Heart right ventricle (tissue), 16 donors: ENCODE data around the gene PDZK1IP1. TPM values are rescaled to one million over a fixed set of nuclear protein-coding genes. Genes with fewer than 3 reads are reported as not detected.

Experiments
- ATAC-seq, 8 donors: fragments of 200-7000 bp; cut with Tn5 transposase; one replicate each; pipeline ENCODE4 v1.9.1; 2020; ENCODE audit warnings: mild to moderate bottlenecking in 8 of 8, moderate library complexity in 8 of 8, moderate number of reproducible peaks in 1 of 8
- DNase-seq, 2 donors: peaks; one replicate each; pipeline ENCODE4 v3.0.0-alpha.2; 2020
- H3K27ac ChIP-seq, 10 donors: fragments of 200-600 bp; sonication (generic) in 2 of 10; one replicate each; pipeline versions ENCODE4 v1.5.0 to v1.8.0; 2020 to 2022; ENCODE audit warnings: mild to moderate bottlenecking in 3 of 10
- H3K27me3 ChIP-seq, 7 donors: fragments of 200-600 bp; one replicate each; pipeline ENCODE4 v1.8.0; 2021 to 2022; ENCODE audit warnings: mild to moderate bottlenecking in 2 of 7
- H3K36me3 ChIP-seq, 9 donors: fragments of 200-600 bp; sonication (generic) in 1 of 9; one replicate each; pipeline versions ENCODE4 v1.5.0 to v1.8.0; 2020 to 2022; ENCODE audit warnings: mild to moderate bottlenecking in 2 of 9
- H3K4me1 ChIP-seq, 9 donors: fragments of 200-600 bp; sonication (generic) in 1 of 9; one replicate each; pipeline versions ENCODE4 v1.5.0 to v1.8.0; 2020 to 2022; ENCODE audit warnings: mild to moderate bottlenecking in 4 of 9
- H3K4me3 ChIP-seq, 10 donors: fragments of 200-600 bp; sonication (generic) in 2 of 10; one replicate each; pipeline versions ENCODE4 v1.5.0 to v1.8.0; 2020 to 2022; ENCODE audit warnings: mild to moderate bottlenecking in 7 of 10, moderate library complexity in 2 of 10
- H3K9me3 ChIP-seq, 11 donors: fragments of 200-600 bp in 10 of 11; sonication (generic) in 2 of 11; one replicate each; pipeline versions ENCODE4 v1.5.0 to v1.8.0; 2013 to 2022; ENCODE audit warnings: mild to moderate bottlenecking in 2 of 11, control low read depth in 1 of 11, moderate library complexity in 1 of 11
- CTCF ChIP-seq, 9 donors: fragments of 200-600 bp; sonication (generic) in 2 of 9; IDR thresholded peaks; one replicate each; pipeline versions ENCODE4 v1.5.0 to v1.8.0; 2021 to 2022; ENCODE audit warnings: antibody characterized with exemption in 9 of 9, mild to moderate bottlenecking in 5 of 9, moderate library complexity in 1 of 9
- WGBS, 2 donors: extraction: QIAGEN DNeasy Blood & Tissue Kit; methylation state at CpG; one replicate each; pipeline ENCODE4 v1.1.7; 2013; ENCODE audit warnings: inconsistent platforms in 1 of 2; 5-methylcytosine and 5-hydroxymethylcytosine counted together
- intact Hi-C, 10 donors: fragments of 100-400 bp; cut with DNase I; formaldehyde crosslinking; loops; one replicate each; pipeline versions ENCODE4 v1.11.1 to v1.14.2; 2022
- polyA plus RNA-seq, 2 donors: library from polyadenylated mRNA; stranded (reverse); fragments of 200-250 nt; gene quantifications; one replicate each; pipeline ENCODE4 v1.2.3, GENCODE V29; 2013
- total RNA-seq, 10 donors: library from RNA; stranded (reverse); fragmentation: NEBNext Ultra II Directional in 3 of 10; extraction: Animal tissue kit (Norgen Biotek cat#: 25700) in 3 of 10; gene quantifications; one replicate each; pipeline versions ENCODE4 v1.2.1 to v1.2.4, GENCODE V29; 2021 to 2023
- donor health status: Arrhythmogenic right ventricular cardiomyopathy.
- donor health status: ischemic (EF 13 %, LVEDD 7.1; RV severe dilation, severe dysfunction).
- donor health status: healthy with polysubstance abuse.
- donor health status: DM: no; HTN: yes; CAD: no.
- donor health status: DM: no; HTN: no; CAD: no.
- donor health status: ischemic (EF 25% LVEDD 6.9; RV normal size, moderate dysfunction).
- donor health status: ischemic (EF 25% LVEDD 5.7; RV mildly dilated, moderate dysfunction).
- donor health status: healthy.
- donor health status: DM: yes; HTN: yes; CAD: no.
- donor health status: Ischemic cardiomyopathy.
- donor health status: ischemic (EF 35%, LVEDD 5.7; RV mildly dilated, moderate dysfunction).
- donor health status: nonischemic (EF 11% LVEDD 7.7; RV severe dilation, severe dysfunction).
- donor health status: DM: yes; HTN: yes; CAD: no.
- donor health status: PGD.
- donor health status: ischemic (EF 29% LVEDD 5.4; RV normal size, mild dysfunction).
- donor health status: nonischemic (EF 23%, LVEDD 6.1; RV moderate dilation, normal function).

The PDZK1IP1 gene
- total and polyA plus RNA-seq, 12 donors: 0.23 to 0.78 (median 0.48) TPM; not detected in 8

GRCh38 chr1:47224676-47225399 is 35.0 kb upstream of the PDZK1IP1 start:
- DNase-seq (no peak), ATAC-seq (no peak)
- H3K27me3 ChIP-seq: peaks cover 13 to 84% (median 74%) of the 10 kb centered on the region in 7 donors
- TF ChIP-seq CTCF (IDR thresholded peaks at IDR 0.05): no peak
- 20 to 26% methylated on average over 30 of the region's 30 CpGs for WGBS, 2 donors
- peak overlapping the region in 3 of 10 donors; percentile 6 to 62 (median 56) for H3K27ac ChIP-seq
- intact Hi-C loops: no loop called here
- peak overlapping the region in 9 of 10 donors; percentile 30 to 46 (median 37) for H3K4me3 ChIP-seq
- H3K9me3 ChIP-seq: no peaks in the 10 kb centered on the region
- peaks cover 0 to 5% (median 0%) of the 10 kb centered on the region in 9 donors for H3K36me3 ChIP-seq
- peaks cover 4 to 45% (median 28%) of the 10 kb centered on the region in 9 donors for H3K4me1 ChIP-seq

- no peak for TF ChIP-seq CTCF (IDR thresholded peaks at IDR 0.05)
- Histone ChIP-seq H3K4me1 (peaks cover 4 to 40% (median 24%) of the 10 kb centered on the region in 9 donors), H3K9me3 (no peaks in the 10 kb centered on the region), H3K36me3 (peaks cover 0 to 11% (median 0%) of the 10 kb centered on the region in 9 donors), H3K4me3 (no peak overlapping the region), H3K27me3 (peaks cover 10 to 77% (median 66%) of the 10 kb centered on the region in 7 donors), H3K27ac (no peak overlapping the region)
- intact Hi-C loops: no loop called here
- 30 to 43% methylated on average over 9 of the region's 9 CpGs for WGBS, 2 donors
- DNase-seq (no peak), ATAC-seq (no peak)
Observed at GRCh38 chr1:47223921-47224675, 34.3 kb upstream of the PDZK1IP1 start.

- Histone ChIP-seq H3K27ac (no peak overlapping the region), H3K36me3 (peaks cover 0 to 17% (median 0%) of the 10 kb centered on the region in 9 donors), H3K4me1 (peaks cover 4 to 37% (median 24%) of the 10 kb centered on the region in 9 donors), H3K9me3 (no peaks in the 10 kb centered on the region), H3K4me3 (no peak overlapping the region), H3K27me3 (peaks cover 7 to 69% (median 59%) of the 10 kb centered on the region in 7 donors)
- intact Hi-C loops: no loop called here
- 48 to 49% methylated on average over 10 of the region's 10 CpGs for WGBS, 2 donors
- ATAC-seq: no peak
- TF ChIP-seq CTCF (IDR thresholded peaks at IDR 0.05): no peak
- no peak for DNase-seq
Observed at GRCh38 chr1:47223174-47223920, 33.5 kb upstream of the PDZK1IP1 start.

GRCh38 chr1:47222476-47222875 is 32.6 kb upstream of the PDZK1IP1 start:
- peaks cover 7 to 61% (median 50%) of the 10 kb centered on the region in 7 donors for H3K27me3 ChIP-seq
- 86 to 88% methylated on average over 3 of the region's 3 CpGs for WGBS, 2 donors
- H3K4me1 ChIP-seq: peaks cover 4 to 29% (median 22%) of the 10 kb centered on the region in 9 donors
- no peak overlapping the region for H3K27ac ChIP-seq
- TF ChIP-seq CTCF (IDR thresholded peaks at IDR 0.05): no peak
- no peaks in the 10 kb centered on the region for H3K9me3 ChIP-seq
- peaks cover 0 to 17% (median 0%) of the 10 kb centered on the region in 9 donors for H3K36me3 ChIP-seq
- no peak overlapping the region for H3K4me3 ChIP-seq
- ATAC-seq (no peak), DNase-seq (no peak)
- intact Hi-C loops: no loop called here
